B cell (primary cell): ENCODE data around the gene XPO4. TPM values are rescaled to one million over a fixed set of nuclear protein-coding genes. Genes with fewer than 3 reads are reported as not detected.

ENCODE experiments used
- ATAC-seq: fragments of 200-7000 bp; cut with Tn5 transposase; one replicate; pipeline ENCODE4 v1.10.0; 2021; ENCODE audit warnings: low read depth, mild to moderate bottlenecking, moderate number of reproducible peaks, moderate library complexity
- CTCF ChIA-PET: fragments of 350-600 bp; sonication (Branson Sonifier 250); formaldehyde crosslinking; loops from one replicate; lab custom pipeline; 2021; ENCODE audit warnings: antibody characterized with exemption, inconsistent platforms; lab: Charles Lee
- POLR2A ChIA-PET: fragments of 350-600 bp; sonication (Branson Sonifier 250); formaldehyde crosslinking; loops from one replicate; lab custom pipeline; 2021; ENCODE audit warnings: antibody characterized with exemption; lab: Charles Lee
- DNase-seq: peaks from one replicate; pipeline ENCODE4 v3.0.0; 2013
- H2AFZ ChIP-seq: 2 replicates; pipeline ENCODE4 v1.6.1; 2012; ENCODE audit warnings: mild to moderate bottlenecking, low read depth, low read length; ENCODE audit not compliant: insufficient read depth, poor library complexity, severe bottlenecking
- H3K27ac ChIP-seq, 2 donors: 1 replicate in 1 of 2; 2 replicates in 1 of 2; pipeline ENCODE4 v1.5.1; 2012 to 2013; ENCODE audit warnings: low read length in 2 of 2, mild to moderate bottlenecking in 2 of 2, moderate library complexity in 1 of 2
- H3K27me3 ChIP-seq, 4 experiments: fragments of 200-600 bp in 1 of 4; sonication (generic) in 1 of 4; replicated peaks in 1 of 4; 1 replicate in 2 of 4; 2 replicates in 2 of 4; pipeline versions ENCODE4 v1.6.1 to v1.7.0; 2013 to 2016; ENCODE audit warnings: low read length in 3 of 4, mild to moderate bottlenecking in 2 of 4, mixed read lengths in 1 of 4, moderate library complexity in 1 of 4; ENCODE audit not compliant: insufficient read depth in 4 of 4, control insufficient read depth in 3 of 4; ENCODE audit errors: control extremely low read depth in 1 of 4
- H3K36me3 ChIP-seq, 2 experiments: replicated peaks in 1 of 2; 1 replicate in 1 of 2; 2 replicates in 1 of 2; pipeline versions ENCODE4 v1.6.1 to v1.7.1; 2013; ENCODE audit warnings: low read length in 1 of 2; ENCODE audit not compliant: insufficient read depth in 2 of 2, control insufficient read depth in 1 of 2; ENCODE audit errors: control extremely low read depth in 1 of 2, extremely low read depth in 1 of 2
- H3K4me1 ChIP-seq, 2 donors: fragments of 200-600 bp in 1 of 2; sonication (generic) in 1 of 2; 1 replicate in 1 of 2; 2 replicates in 1 of 2; pipeline versions ENCODE4 v1.5.1 to v1.6.1; 2013 to 2017; ENCODE audit warnings: low read length in 2 of 2; ENCODE audit not compliant: control insufficient read depth in 2 of 2, insufficient read depth in 2 of 2
- H3K4me2 ChIP-seq: replicated peaks from 2 replicates; pipeline ENCODE3; 2012; ENCODE audit warnings: mild to moderate bottlenecking, low read depth, low read length; ENCODE audit not compliant: poor library complexity, severe bottlenecking
- H3K4me3 ChIP-seq, 5 experiments: fragments of 200-600 bp in 1 of 5; sonication (generic) in 1 of 5; 1 replicate in 3 of 5; 2 replicates in 2 of 5; pipeline versions ENCODE4 v1.5.1 to v1.7.0; 2011 to 2016; ENCODE audit warnings: low read length in 4 of 5, mild to moderate bottlenecking in 4 of 5, low read depth in 2 of 5, control low read depth in 1 of 5, moderate library complexity in 1 of 5; ENCODE audit not compliant: insufficient read depth in 1 of 5; ENCODE audit errors: control extremely low read depth in 1 of 5, extremely low read depth in 1 of 5
- H3K79me2 ChIP-seq: fragments of 200-600 bp; sonication (generic); one replicate; pipeline ENCODE4 v1.6.0; 2016; ENCODE audit warnings: low read length; ENCODE audit not compliant: control insufficient read depth, insufficient read depth
- H3K9ac ChIP-seq: fragments of 200-600 bp; sonication (generic); 2 replicates; pipeline ENCODE4 v1.6.1; 2017; ENCODE audit warnings: mild to moderate bottlenecking, low read length, moderate library complexity
- H3K9me3 ChIP-seq, 3 donors: one replicate each; pipeline versions ENCODE4 v1.6.1 to v1.7.1; 2013; ENCODE audit warnings: low read length in 2 of 3; ENCODE audit not compliant: control insufficient read depth in 2 of 3, insufficient read depth in 1 of 3; ENCODE audit errors: control extremely low read depth in 1 of 3
- H4K20me1 ChIP-seq: 2 replicates; pipeline ENCODE4 v1.6.0; 2012; ENCODE audit warnings: mild to moderate bottlenecking, low read length; ENCODE audit not compliant: insufficient read depth, control insufficient read depth, poor library complexity, severe bottlenecking
- H3K27ac Mint-ChIP-seq: one replicate; pipeline ENCODE4 v1.8.0; 2021; ENCODE audit warnings: mixed read lengths
- H3K27me3 Mint-ChIP-seq: one replicate; pipeline ENCODE4 v1.8.0; 2021; ENCODE audit warnings: mixed read lengths
- H3K4me1 Mint-ChIP-seq: one replicate; pipeline ENCODE4 v1.8.0; 2021; ENCODE audit warnings: mixed read lengths
- H3K4me3 Mint-ChIP-seq: one replicate; pipeline ENCODE4 v1.8.0; 2021; ENCODE audit warnings: mixed read lengths
- H3K9me3 Mint-ChIP-seq: one replicate; pipeline ENCODE4 v1.8.0; 2022; ENCODE audit warnings: mixed read lengths; ENCODE audit not compliant: insufficient read depth
- EZH2 ChIP-seq: IDR thresholded peaks from 2 replicates; pipeline ENCODE4 v1.6.1; 2012; ENCODE audit warnings: borderline replicate concordance, low read depth, mild to moderate bottlenecking, moderate library complexity, low read length; ENCODE audit not compliant: insufficient read depth, poor library complexity, severe bottlenecking
- WGBS: methylation state at CpG from one replicate; pipeline ENCODE4 v1.1.5; 2013; ENCODE audit warnings: missing lambda C conversion rate; ENCODE audit not compliant: insufficient coverage; 5-methylcytosine and 5-hydroxymethylcytosine counted together
- intact Hi-C: fragments of 100-400 bp; cut with micrococcal nuclease; formaldehyde crosslinking; loops from one replicate; pipeline ENCODE4 v1.10.0; 2022
- polyA plus RNA-seq: library from polyadenylated mRNA; depleted of rRNA; stranded (reverse); fragments of >200 nt; gene quantifications from 2 replicates; pipeline ENCODE4 v1.2.3, GENCODE V29; 2012
- total RNA-seq, 2 donors: library from RNA; stranded (reverse); fragments of 120-200 nt in 1 of 2; gene quantifications; 1 replicate in 1 of 2; 2 replicates in 1 of 2; pipeline versions ENCODE4 v1.2.3 to v1.2.4, GENCODE V29; 2013 to 2022
- TF ChIP-seq, protein P1 (sequence below): fragments of 200-600 bp; IDR thresholded peaks from one replicate; pipeline ENCODE4 v1.8.0; 2022; ENCODE audit warnings: antibody characterized with exemption, mild to moderate bottlenecking

XPO4 gene
- total and polyA plus RNA-seq, 2 donors (not counting 1 experiment from before 2014, with no cell fraction given), result 6.2 to 25.9 TPM

- DNase-seq, result no peak
- no peak overlapping the region for H3K9ac ChIP-seq
- no peaks in the 10 kb centered on the region for H3K79me2 ChIP-seq
- no peaks in the 10 kb centered on the region for H3K4me1 ChIP-seq
- no peaks in the 10 kb centered on the region for H4K20me1 ChIP-seq
- H3K4me2 ChIP-seq, result no peak overlapping the region
- TF ChIP-seq, protein P1, sequence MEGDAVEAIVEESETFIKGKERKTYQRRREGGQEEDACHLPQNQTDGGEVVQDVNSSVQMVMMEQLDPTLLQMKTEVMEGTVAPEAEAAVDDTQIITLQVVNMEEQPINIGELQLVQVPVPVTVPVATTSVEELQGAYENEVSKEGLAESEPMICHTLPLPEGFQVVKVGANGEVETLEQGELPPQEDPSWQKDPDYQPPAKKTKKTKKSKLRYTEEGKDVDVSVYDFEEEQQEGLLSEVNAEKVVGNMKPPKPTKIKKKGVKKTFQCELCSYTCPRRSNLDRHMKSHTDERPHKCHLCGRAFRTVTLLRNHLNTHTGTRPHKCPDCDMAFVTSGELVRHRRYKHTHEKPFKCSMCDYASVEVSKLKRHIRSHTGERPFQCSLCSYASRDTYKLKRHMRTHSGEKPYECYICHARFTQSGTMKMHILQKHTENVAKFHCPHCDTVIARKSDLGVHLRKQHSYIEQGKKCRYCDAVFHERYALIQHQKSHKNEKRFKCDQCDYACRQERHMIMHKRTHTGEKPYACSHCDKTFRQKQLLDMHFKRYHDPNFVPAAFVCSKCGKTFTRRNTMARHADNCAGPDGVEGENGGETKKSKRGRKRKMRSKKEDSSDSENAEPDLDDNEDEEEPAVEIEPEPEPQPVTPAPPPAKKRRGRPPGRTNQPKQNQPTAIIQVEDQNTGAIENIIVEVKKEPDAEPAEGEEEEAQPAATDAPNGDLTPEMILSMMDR, result no peak
- no peak for TF ChIP-seq EZH2
- no peak overlapping the region for H2AFZ ChIP-seq
- H3K4me1 Mint-ChIP-seq, result no peaks in the 10 kb centered on the region
- ATAC-seq, result no peak
- POLR2A ChIA-PET, result no interaction called here
- intact Hi-C loops, result no loop called here
- 82% methylated on average over 10 of the region's 14 CpGs for WGBS
- CTCF ChIA-PET, result interaction anchor here (0.6 kb wide), 1 partner anchor 11 kb away, joined by 3 read pairs; no protein-coding TSS in a partner anchor
- no peak overlapping the region for H3K4me3 ChIP-seq
- H3K27me3 ChIP-seq, result no peaks in the 10 kb centered on the region
- H3K27ac ChIP-seq, result no peak overlapping the region
- no peak overlapping the region for H3K4me3 Mint-ChIP-seq
- H3K36me3 ChIP-seq, result no peaks in the 10 kb centered on the region
- H3K9me3 ChIP-seq, result peaks cover 0 to 2% (median 0%) of the 10 kb centered on the region in 3 donors
- H3K9me3 Mint-ChIP-seq, result no peaks in the 10 kb centered on the region
- H3K27ac Mint-ChIP-seq, result no peak overlapping the region
- no peaks in the 10 kb centered on the region for H3K27me3 Mint-ChIP-seq
These were observed 173.8 kb downstream of the XPO4 start for GRCh38 chr13:20728579-20729311.

GRCh38 chr13:20727856-20728255, 174.7 kb downstream of the XPO4 start:
- H4K20me1 ChIP-seq, result no peaks in the 10 kb centered on the region
- no peak overlapping the region for H3K4me2 ChIP-seq
- no peaks in the 10 kb centered on the region for H3K4me1 ChIP-seq
- no peak overlapping the region for H2AFZ ChIP-seq
- intact Hi-C loops, result no loop called here
- no peak overlapping the region for H3K9ac ChIP-seq
- ChIA-PET POLR2A (no interaction called here), CTCF (interaction anchor here (0.6 kb wide), 1 partner anchor 12 kb away, joined by 3 read pairs; no protein-coding TSS in a partner anchor)
- no peaks in the 10 kb centered on the region for H3K79me2 ChIP-seq
- Mint-ChIP-seq H3K9me3 (no peaks in the 10 kb centered on the region), H3K4me1 (no peaks in the 10 kb centered on the region), H3K27me3 (peaks cover 3% of the 10 kb centered on the region), H3K4me3 (no peak overlapping the region), H3K27ac (no peak overlapping the region)
- no peak overlapping the region for H3K27ac ChIP-seq
- WGBS, result 88% methylated on average over 3 of the region's 6 CpGs
- no peak for DNase-seq
- no peaks in the 10 kb centered on the region for H3K36me3 ChIP-seq
- no peak for ATAC-seq
- H3K4me3 ChIP-seq, result no peak overlapping the region
- H3K27me3 ChIP-seq, result peaks cover 0 to 3% (median 0%) of the 10 kb centered on the region in 4 experiments
- H3K9me3 ChIP-seq, result peaks cover 0 to 2% (median 0%) of the 10 kb centered on the region in 3 donors
- TF ChIP-seq, protein P1, result no peak
- no peak for TF ChIP-seq EZH2
